NCI-H2081 (cell line): Measurements from ENCODE around the gene SNED1.
A peak's percentile ranks its signal among the peaks of the same experiment; 100 is the strongest.
"Not testable (repeated sequence)": the region's sequence is repeated elsewhere in the genome, so short reads cannot be mapped to it uniquely, and the experiment has no call there.

Experiments used
- DNase-seq, 2 experiments: peaks; one replicate each; lab custom pipeline; 2025; lab: John Stamatoyannopoulos, UW

The SNED1 gene

GRCh38 chr2:240972636-240973521, 25.5 kb upstream of the SNED1 start:
- peak; percentile 66 to 82 for DNase-seq

GRCh38 chr2:240974771-240975572, 23.4 kb upstream of the SNED1 start:
- DNase-seq = no peak

DNA sequence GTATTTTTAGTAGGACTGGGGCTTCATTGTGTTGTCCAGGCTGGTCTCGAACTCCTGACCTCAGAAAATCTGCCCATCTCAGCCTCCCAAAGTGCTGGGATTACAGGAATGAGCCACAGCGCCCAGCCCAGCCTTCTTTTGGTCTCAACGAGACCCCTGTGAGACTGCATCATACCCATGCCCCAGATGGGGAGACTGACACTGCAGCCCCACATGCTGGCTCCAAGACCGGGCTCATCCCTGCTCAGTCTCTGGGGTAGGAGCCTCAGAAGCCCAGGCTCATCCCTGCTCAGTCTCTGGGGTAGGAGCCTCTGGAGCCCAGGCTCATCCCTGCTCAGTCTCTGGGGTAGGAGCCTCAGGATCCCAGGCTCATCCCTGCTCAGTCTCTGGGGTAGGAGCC, 22.5 kb upstream of the SNED1 start:
- not testable (repeated sequence) for DNase-seq

- no peak for DNase-seq
Observed at GRCh38 chr2:240981280-240981679, 17.1 kb upstream of the SNED1 start.

DNA sequence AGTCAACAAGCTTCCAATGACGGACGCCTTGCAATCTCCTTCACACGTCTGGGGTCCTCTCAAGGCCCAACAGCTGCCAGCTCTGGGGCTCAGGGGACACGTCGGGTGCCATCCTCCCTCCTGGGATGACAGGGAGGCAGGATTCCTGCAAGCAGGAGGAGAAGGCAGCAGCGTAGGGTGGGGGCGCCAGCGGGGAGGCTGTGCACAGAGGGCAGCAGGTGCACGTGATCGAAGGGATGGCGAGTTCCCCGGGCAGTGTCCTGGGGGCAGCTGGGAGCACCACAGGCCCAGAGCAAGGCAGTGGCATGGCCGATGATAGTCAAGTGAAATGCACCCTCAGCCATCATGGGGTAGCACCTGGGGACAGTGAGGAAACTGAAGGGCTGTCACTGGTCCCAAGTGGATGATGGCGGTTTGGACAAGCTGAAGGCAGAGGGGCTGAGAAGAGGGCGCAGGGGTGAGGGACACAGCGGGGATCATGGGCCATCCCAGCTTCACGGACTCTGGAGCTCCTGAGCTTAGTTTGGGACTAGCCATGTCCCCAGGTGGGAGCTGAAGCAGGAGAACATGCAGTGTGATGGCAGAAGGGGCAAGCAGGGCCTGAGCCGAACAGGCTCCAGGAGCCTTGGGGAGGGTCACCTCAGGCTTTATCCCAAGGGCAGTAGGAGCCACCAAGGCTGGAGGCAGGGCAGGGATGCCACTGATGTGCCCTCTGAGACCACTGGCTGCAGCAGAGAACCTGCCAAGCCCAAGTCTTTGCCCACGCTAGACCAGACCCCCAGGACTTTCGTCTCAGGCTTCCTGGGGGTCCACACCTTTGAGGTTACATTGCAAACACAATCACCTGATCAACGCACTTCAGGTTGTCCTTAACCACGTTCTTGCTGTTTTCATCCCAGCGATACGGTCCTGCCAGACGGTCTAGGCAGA, 16.3 kb upstream of the SNED1 start:
- no peak for DNase-seq

- no peak for DNase-seq
Observed at GRCh38 chr2:240982821-240983281, 15.6 kb upstream of the SNED1 start.

DNA sequence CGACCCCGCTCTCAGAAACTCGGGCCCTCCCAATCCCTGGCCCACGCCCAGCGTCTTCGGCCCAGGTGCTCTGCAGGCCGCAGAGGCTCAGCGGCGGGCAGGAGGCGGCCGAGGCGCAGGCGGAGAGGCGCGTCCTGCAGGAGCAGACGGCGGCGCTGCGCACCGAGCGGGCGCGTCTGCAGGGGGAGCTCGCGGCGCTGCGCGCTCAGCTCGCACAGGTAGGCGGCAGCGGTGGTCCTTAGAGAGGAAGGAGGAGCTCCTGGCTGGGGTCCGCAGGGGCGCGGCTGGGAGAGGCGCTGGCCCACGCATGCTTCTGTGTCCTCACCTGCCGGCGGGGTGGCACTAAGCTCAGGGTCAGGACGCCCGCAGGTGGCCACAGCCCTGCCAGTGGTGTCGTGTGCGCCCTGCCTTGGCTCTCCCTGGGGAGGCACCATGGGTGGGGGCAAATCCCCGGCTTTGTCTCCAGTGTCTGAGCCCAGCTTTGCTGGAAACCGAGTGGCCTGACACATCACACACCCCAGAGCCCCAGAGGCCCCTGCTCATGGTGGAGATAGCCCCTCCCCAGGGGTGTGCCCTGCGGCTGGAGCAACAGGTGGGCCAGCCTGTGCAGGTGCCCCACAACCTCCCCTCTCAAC, 14.9 kb upstream of the SNED1 start:
- DNase-seq = peak; percentile 47 to 64

- no peak for DNase-seq
Observed at GRCh38 chr2:240983996-240984498, 14.4 kb upstream of the SNED1 start.

GRCh38 chr2:240985881-240986786, 12.3 kb upstream of the SNED1 start:
- no peak for DNase-seq

DNA sequence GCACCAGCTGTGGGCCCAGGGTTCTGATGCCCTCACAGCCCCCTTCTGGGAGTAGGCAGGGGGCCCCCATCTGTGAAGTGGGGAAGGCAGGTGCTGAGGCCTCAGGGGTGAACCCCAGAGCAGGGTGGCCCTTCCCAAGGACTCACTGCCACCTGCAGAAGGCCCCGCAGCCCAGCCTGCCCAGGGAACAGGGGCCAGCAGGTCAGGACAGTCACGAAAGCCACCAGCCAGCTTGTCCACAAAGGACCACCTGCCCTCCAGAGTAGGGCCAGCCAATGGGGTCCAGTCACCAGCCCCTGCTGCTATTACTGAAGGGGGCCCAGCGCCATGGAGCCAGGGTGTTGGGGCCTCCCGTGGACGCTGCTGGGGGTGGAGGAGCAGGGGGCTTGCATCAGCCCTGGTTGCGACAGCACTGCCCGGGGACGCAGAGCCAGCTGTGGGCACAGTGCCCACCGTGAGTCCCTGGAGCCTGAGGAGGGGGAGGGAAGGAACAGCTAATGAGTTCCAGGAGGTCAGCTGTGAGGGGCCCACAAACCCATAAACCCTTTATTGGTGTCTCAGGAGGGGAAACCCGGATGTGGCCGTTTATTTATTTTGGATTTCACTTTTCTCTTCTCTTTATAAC, 11.5 kb upstream of the SNED1 start:
- no peak for DNase-seq

- no peak for DNase-seq
Observed at GRCh38 chr2:240987588-240987987, 10.8 kb upstream of the SNED1 start.

GRCh38 chr2:240988146-240988545, 10.3 kb upstream of the SNED1 start:
- no peak for DNase-seq

- no peak for DNase-seq
Observed at GRCh38 chr2:240988571-240989271, 9.7 kb upstream of the SNED1 start.

DNA sequence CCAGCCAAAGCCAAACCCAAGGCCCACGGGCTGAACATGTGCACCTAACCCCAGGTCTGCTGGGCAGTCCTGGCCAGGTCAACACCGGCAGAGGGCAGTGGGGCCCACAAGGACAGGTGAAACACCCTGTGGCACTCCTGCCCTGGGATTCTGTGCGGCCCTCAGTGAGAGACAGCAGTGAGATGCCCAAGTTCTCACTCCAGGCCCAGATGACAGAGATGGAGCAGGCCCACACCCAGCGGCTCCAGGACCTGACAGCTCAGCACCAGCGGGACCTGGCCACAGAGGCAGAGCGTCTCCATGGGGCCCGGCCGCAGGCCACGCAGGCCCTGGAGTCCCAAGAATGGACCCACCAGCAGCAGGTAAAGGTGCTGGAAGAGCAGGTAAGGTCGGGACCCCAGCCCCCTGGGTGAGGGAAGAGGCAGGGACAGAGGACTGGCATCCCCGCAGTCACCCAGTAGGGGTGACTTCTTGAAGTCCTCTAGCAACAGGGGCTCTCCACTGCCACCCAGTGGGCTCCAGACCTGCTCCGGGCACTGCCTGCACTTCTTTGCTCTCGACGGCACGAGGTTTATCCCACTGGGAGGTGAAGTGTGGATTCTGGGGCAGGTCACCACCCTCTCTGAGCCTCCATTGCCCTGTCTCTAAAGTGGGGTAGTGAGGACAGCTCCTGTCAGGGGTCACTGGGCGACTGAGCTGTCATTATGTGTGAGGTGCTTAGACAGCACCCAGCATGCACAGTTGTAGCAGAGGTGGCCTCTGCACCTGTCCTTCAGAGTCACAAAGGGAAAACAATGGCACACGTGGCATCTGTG, 8.8 kb upstream of the SNED1 start:
- DNase-seq = peak in 1 of 2 experiments; percentile 6

GRCh38 chr2:240990266-240990529, 8.2 kb upstream of the SNED1 start:
- DNase-seq = no peak

GRCh38 chr2:240990726-240991377, 7.6 kb upstream of the SNED1 start:
- DNase-seq = no peak

- DNase-seq = no peak
Observed at GRCh38 chr2:240991378-240992263, 6.8 kb upstream of the SNED1 start.
